Uterus (tissue), 4 donors: ENCODE measurements around the gene LBP. TPM values are rescaled to one million over a fixed set of nuclear protein-coding genes. Genes with fewer than 3 reads are reported as not detected.

Experiments
- DNase-seq, 2 donors: peaks; one replicate each; pipeline ENCODE4 v3.0.0-alpha.2; 2019 to 2020
- H3K27ac ChIP-seq, 2 donors: fragments of 200-600 bp; sonication (generic); 1 replicate in 1 of 2; 2 replicates in 1 of 2; pipeline ENCODE4 v1.5.1; 2016 to 2018
- H3K27me3 ChIP-seq, 2 donors: fragments of 200-600 bp; sonication (generic); one replicate each; pipeline ENCODE4 v1.5.1; 2018 to 2019; ENCODE audit warnings: control low read depth in 1 of 2
- H3K36me3 ChIP-seq, 2 donors: fragments of 200-600 bp; sonication (generic); one replicate each; pipeline ENCODE4 v1.5.1; 2019; ENCODE audit warnings: control low read depth in 1 of 2
- H3K4me1 ChIP-seq, 2 donors: fragments of 200-600 bp; sonication (generic); one replicate each; pipeline ENCODE4 v1.5.1; 2018 to 2019; ENCODE audit warnings: control low read depth in 1 of 2
- H3K4me3 ChIP-seq, 2 donors: fragments of 200-600 bp; sonication (generic); 1 replicate in 1 of 2; 2 replicates in 1 of 2; pipeline ENCODE4 v1.5.1; 2018 to 2019; ENCODE audit warnings: mild to moderate bottlenecking in 1 of 2
- H3K9me3 ChIP-seq, 2 donors: fragments of 200-600 bp; sonication (generic); one replicate each; pipeline ENCODE4 v1.5.1; 2019; ENCODE audit warnings: control low read depth in 1 of 2
- CTCF ChIP-seq, 4 experiments: fragments of 200-600 bp in 2 of 4; fragments of 450-650 bp in 2 of 4; sonication (generic) in 2 of 4; IDR thresholded peaks; one replicate each; pipeline ENCODE4 v1.5.1; 2016 to 2019; ENCODE audit warnings: antibody characterized with exemption in 4 of 4, mild to moderate bottlenecking in 2 of 4, moderate library complexity in 1 of 4
- POLR2A ChIP-seq, 2 donors: fragments of 450-650 bp; IDR thresholded peaks; one replicate each; pipeline ENCODE4 v1.6.1; 2016; ENCODE audit warnings: antibody characterized with exemption in 2 of 2, mild to moderate bottlenecking in 1 of 2, moderate library complexity in 1 of 2
- intact Hi-C: fragments of 100-400 bp; cut with DNase I; formaldehyde crosslinking; loops from one replicate; pipeline ENCODE4 v1.15.1; 2023; ENCODE audit warnings: low total_unique reads
- total RNA-seq, 4 donors: library from RNA; depleted of rRNA in 3 of 4; stranded (reverse); fragments of >200 nt in 3 of 4; gene quantifications; one replicate each; pipeline versions ENCODE4 v1.1.0 to v1.2.4, GENCODE V29; 2014 to 2023
- donor health status: DM: yes; HTN: yes; CAD: no.

Gene LBP
- total RNA-seq, 4 donors from 2014 or later = not detected

- Histone ChIP-seq H3K36me3 (no peaks in the 10 kb centered on the region), H3K4me3 (no peak overlapping the region), H3K27ac (no peak overlapping the region), H3K27me3 (no peaks in the 10 kb centered on the region), H3K9me3 (no peaks in the 10 kb centered on the region), H3K4me1 (no peaks in the 10 kb centered on the region)
- intact Hi-C loops = no loop called here
- TF ChIP-seq POLR2A (IDR thresholded peaks at IDR 0.05) (no peak), CTCF (IDR thresholded peaks at IDR 0.05) (no peak)
- DNase-seq = no peak
These were observed 40.7 kb upstream of the LBP start for GRCh38 chr20:38305541-38305940.

GRCh38 chr20:38306379-38306778, 39.9 kb upstream of the LBP start:
- H3K27ac ChIP-seq = no peak overlapping the region
- H3K4me1 ChIP-seq = no peaks in the 10 kb centered on the region
- H3K36me3 ChIP-seq = no peaks in the 10 kb centered on the region
- intact Hi-C loops = no loop called here
- no peaks in the 10 kb centered on the region for H3K27me3 ChIP-seq
- H3K9me3 ChIP-seq = no peaks in the 10 kb centered on the region
- DNase-seq = no peak
- H3K4me3 ChIP-seq = no peak overlapping the region
- TF ChIP-seq CTCF (IDR thresholded peaks at IDR 0.05) (no peak), POLR2A (IDR thresholded peaks at IDR 0.05) (no peak)

- H3K4me1 ChIP-seq = no peaks in the 10 kb centered on the region
- TF ChIP-seq CTCF (IDR thresholded peaks at IDR 0.05) (no peak), POLR2A (IDR thresholded peaks at IDR 0.05) (no peak)
- intact Hi-C loops = no loop called here
- no peak overlapping the region for H3K4me3 ChIP-seq
- no peaks in the 10 kb centered on the region for H3K36me3 ChIP-seq
- no peak for DNase-seq
- H3K27me3 ChIP-seq = no peaks in the 10 kb centered on the region
- H3K27ac ChIP-seq = no peak overlapping the region
- H3K9me3 ChIP-seq = no peaks in the 10 kb centered on the region
These were observed 38.8 kb upstream of the LBP start for GRCh38 chr20:38307371-38308046.

GRCh38 chr20:38308047-38308438, 38.2 kb upstream of the LBP start:
- no peak for DNase-seq
- no peaks in the 10 kb centered on the region for H3K27me3 ChIP-seq
- no peak overlapping the region for H3K4me3 ChIP-seq
- no peaks in the 10 kb centered on the region for H3K9me3 ChIP-seq
- H3K36me3 ChIP-seq = no peaks in the 10 kb centered on the region
- H3K4me1 ChIP-seq = no peaks in the 10 kb centered on the region
- no peak overlapping the region for H3K27ac ChIP-seq
- intact Hi-C loops = no loop called here
- TF ChIP-seq POLR2A (IDR thresholded peaks at IDR 0.05) = no peak
- no peak for TF ChIP-seq CTCF (IDR thresholded peaks at IDR 0.05)

GRCh38 chr20:38308447-38308846, 37.8 kb upstream of the LBP start:
- no peak for TF ChIP-seq CTCF (IDR thresholded peaks at IDR 0.05)
- TF ChIP-seq POLR2A (IDR thresholded peaks at IDR 0.05) = no peak
- Histone ChIP-seq H3K4me1 (no peaks in the 10 kb centered on the region), H3K4me3 (no peak overlapping the region), H3K27ac (no peak overlapping the region), H3K27me3 (no peaks in the 10 kb centered on the region), H3K36me3 (no peaks in the 10 kb centered on the region), H3K9me3 (no peaks in the 10 kb centered on the region)
- no peak for DNase-seq
- intact Hi-C loops = no loop called here
